Bronchial epithelial cell (primary cell): ENCODE results near the gene APBB2. TPM values are rescaled to one million over a fixed set of nuclear protein-coding genes. Genes with fewer than 3 reads are reported as not detected.

ENCODE experiments used
- DNase-seq: peaks from one replicate; pipeline ENCODE4 v3.0.0-alpha.2; 2010; ENCODE audit warnings: low read depth
- FAIRE-seq: peaks from 2 replicates; lab custom pipeline; 2011; peaks lifted over from hg19 to GRCh38; lab: Jason Lieb, UNC
- H3K27me3 ChIP-seq: 2 replicates; pipeline ENCODE4 v1.5.1; 2011; ENCODE audit warnings: low read length; ENCODE audit not compliant: control insufficient read depth, insufficient read depth
- H3K36me3 ChIP-seq: 2 replicates; pipeline ENCODE4 v1.5.1; 2011; ENCODE audit warnings: low read length; ENCODE audit not compliant: control insufficient read depth, insufficient read depth
- H3K4me3 ChIP-seq: 2 replicates; pipeline ENCODE4 v1.5.1; 2011; ENCODE audit warnings: mild to moderate bottlenecking, low read depth, low read length, control low read depth
- total RNA-seq: library from RNA; depleted of rRNA; stranded (reverse); fragments of >200 nt; gene quantifications from 2 replicates; pipeline ENCODE4 v1.2.1, GENCODE V29; 2014
- TF ChIP-seq, protein P1 (sequence below): IDR thresholded peaks from 2 replicates; pipeline ENCODE4 v1.5.1; 2011; ENCODE audit warnings: mild to moderate bottlenecking, moderate library complexity, low read length, control low read depth, inconsistent platforms; ENCODE audit not compliant: insufficient read depth, severe bottlenecking

The APBB2 gene
- total RNA-seq, 1 donor from 2014 or later, result 39.2 TPM

DNA sequence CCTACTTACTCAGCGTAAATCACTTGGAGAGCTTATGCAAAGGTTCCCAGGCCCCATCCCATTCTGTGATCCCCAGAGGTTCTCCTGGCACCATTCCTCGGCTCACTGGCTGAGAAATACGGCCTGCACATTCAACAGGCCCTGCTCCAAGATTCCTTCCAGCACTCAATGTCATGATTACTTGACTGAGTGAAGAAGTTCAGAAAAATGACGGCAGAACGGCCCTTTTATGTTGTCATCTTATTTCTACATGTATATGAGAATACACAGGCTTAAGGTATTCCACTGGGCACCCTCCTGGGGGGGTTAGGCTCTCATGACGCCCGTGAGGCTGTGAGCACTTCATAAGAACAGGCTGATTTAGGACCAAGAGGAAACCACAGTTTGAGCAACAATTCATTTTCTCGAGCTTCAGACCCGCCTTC is 274.0 kb downstream of the APBB2 start:
- DNase-seq, result no peak
- peaks cover 12% of the 10 kb centered on the region for H3K36me3 ChIP-seq
- H3K4me3 ChIP-seq, result no peak overlapping the region
- H3K27me3 ChIP-seq, result no peaks in the 10 kb centered on the region
- no peak for FAIRE-seq
- TF ChIP-seq, protein P1, sequence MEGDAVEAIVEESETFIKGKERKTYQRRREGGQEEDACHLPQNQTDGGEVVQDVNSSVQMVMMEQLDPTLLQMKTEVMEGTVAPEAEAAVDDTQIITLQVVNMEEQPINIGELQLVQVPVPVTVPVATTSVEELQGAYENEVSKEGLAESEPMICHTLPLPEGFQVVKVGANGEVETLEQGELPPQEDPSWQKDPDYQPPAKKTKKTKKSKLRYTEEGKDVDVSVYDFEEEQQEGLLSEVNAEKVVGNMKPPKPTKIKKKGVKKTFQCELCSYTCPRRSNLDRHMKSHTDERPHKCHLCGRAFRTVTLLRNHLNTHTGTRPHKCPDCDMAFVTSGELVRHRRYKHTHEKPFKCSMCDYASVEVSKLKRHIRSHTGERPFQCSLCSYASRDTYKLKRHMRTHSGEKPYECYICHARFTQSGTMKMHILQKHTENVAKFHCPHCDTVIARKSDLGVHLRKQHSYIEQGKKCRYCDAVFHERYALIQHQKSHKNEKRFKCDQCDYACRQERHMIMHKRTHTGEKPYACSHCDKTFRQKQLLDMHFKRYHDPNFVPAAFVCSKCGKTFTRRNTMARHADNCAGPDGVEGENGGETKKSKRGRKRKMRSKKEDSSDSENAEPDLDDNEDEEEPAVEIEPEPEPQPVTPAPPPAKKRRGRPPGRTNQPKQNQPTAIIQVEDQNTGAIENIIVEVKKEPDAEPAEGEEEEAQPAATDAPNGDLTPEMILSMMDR, result no peak

DNA sequence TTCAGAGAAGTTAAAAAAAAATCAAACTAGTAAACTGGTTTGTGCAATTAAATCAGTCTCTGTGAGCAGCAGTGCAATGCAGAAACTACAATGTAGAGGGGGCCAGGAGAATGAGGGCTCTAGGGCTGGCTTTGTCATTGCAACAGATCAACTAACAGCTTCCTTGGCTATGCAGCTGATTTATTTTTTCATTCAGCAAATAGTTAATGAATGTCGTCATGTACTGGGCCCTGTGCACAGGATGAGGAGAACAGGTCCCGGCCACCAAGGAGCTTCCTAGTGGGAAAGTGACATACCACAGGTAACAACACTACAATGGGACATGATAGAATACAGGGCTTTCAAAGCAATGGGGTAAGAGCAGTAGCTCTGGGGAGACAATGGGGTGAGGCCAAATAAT is 274.5 kb downstream of the APBB2 start:
- TF ChIP-seq, protein P1, result no peak
- DNase-seq (no peak), FAIRE-seq (no peak)
- Histone ChIP-seq H3K27me3 (no peaks in the 10 kb centered on the region), H3K4me3 (no peak overlapping the region), H3K36me3 (peaks cover 12% of the 10 kb centered on the region)

DNA sequence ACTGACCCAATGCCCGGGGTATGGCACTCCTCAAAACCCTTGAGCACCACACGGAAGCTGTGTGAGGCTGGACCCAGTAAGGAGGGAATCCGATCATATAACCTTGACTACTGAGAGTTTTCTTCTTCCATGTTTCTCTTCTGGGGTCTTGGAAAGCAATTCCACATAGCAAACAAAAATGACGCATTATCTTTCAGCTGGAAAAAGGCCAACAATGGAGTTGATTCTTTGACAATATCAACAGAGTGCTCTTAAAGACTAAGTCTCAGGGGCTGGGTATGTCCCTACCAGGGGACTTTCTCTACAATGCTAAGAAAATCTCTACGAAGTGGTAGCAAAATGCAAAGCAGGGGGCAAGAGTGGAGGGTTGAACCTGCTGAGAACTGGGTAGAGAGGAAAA is 276.0 kb downstream of the APBB2 start:
- no peak overlapping the region for H3K4me3 ChIP-seq
- H3K27me3 ChIP-seq, result no peaks in the 10 kb centered on the region
- DNase-seq (no peak), FAIRE-seq (no peak)
- TF ChIP-seq, protein P1, result no peak
- peaks cover 14% of the 10 kb centered on the region for H3K36me3 ChIP-seq

DNA sequence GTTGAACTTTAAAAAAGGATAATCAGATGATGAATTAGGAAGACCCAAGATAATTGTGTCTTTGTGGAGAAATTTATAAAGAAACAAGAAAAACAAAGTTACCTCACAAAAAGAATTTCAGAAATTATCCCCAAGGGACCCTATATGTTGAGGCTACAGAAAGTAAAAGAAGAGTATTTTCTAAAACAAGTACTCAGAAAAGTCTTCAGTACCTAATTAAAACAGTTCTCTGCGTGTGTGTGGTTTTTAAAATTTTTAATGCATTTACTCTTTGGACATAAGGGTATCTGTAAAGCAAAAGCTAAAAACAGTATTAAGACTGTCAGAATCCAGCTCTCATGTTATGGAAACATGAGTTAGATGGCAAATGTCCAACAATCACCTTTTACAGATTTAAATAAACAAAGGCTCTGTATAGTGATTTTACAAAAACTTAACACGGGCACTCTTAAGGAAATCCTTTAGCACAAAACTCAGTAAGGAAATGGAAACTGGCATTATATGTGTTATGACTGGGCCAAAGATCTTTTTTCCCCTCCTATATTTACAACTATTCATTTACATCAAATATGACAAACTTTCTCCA is 277.1 kb downstream of the APBB2 start:
- no peak for FAIRE-seq
- Histone ChIP-seq H3K27me3 (no peaks in the 10 kb centered on the region), H3K4me3 (no peak overlapping the region), H3K36me3 (peaks cover 11% of the 10 kb centered on the region)
- no peak for DNase-seq
- TF ChIP-seq, protein P1, result no peak

DNA sequence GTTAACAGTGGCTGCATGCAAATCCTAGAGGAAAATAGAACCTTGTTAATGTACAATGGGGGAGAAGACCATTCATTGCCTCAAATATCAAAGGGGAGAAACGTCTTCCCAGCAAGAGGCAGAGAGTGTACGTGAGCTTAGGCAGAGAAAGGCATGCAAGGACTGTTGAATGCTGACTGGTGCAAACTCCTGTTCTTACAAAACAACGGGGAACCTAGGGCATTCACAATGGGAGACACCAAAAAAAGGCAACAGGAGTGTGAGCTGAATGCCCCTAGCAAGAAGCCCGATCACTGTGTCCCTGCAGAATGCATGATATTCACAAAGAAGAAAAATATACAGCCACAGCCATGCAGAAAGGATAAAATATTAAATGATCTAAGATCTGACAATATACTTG is 279.7 kb downstream of the APBB2 start:
- no peaks in the 10 kb centered on the region for H3K27me3 ChIP-seq
- TF ChIP-seq, protein P1, result no peak
- peaks cover 6% of the 10 kb centered on the region for H3K36me3 ChIP-seq
- FAIRE-seq (no peak), DNase-seq (no peak)
- H3K4me3 ChIP-seq, result no peak overlapping the region
